ENCODE measurements around the gene TUBA1C.

- no peak for TF ChIP-seq ATF3 (IDR thresholded peaks at IDR 0.05; ENCODE audit: insufficient read depth, low read depth, low read length)
- no peak for TF ChIP-seq CTCF (IDR thresholded peaks at IDR 0.05; ENCODE audit: control extremely low read depth in 1 of 3, insufficient read depth in 1 of 3, low read depth in 1 of 3, low read length in 3 of 3)
- no peak for TF ChIP-seq TBP (IDR thresholded peaks at IDR 0.05; ENCODE audit: low read depth, low read length)
- TF ChIP-seq POLR2AphosphoS5 (IDR thresholded peaks at IDR 0.05; ENCODE audit: low read depth, low read length), result no peak
- TF ChIP-seq ATF2 (IDR thresholded peaks at IDR 0.05; ENCODE audit: low read length), result no peak
- TF ChIP-seq JUND (IDR thresholded peaks at IDR 0.05; ENCODE audit: low read length), result no peak
Measured at GRCh38 chr12:49263400-49263763, 1.5 kb upstream of the TUBA1C start.

All from H1 (cell line).